NCI-H1436 (cell line): ENCODE data around the gene SENP3.
A peak's percentile ranks its signal among the peaks of the same experiment; 100 is the strongest.
"Not testable (repeated sequence)": the region's sequence is repeated elsewhere in the genome, so short reads cannot be mapped to it uniquely, and the experiment has no call there.

ENCODE experiments used
- DNase-seq: peaks from one replicate; lab custom pipeline; 2025; lab: John Stamatoyannopoulos, UW

SENP3 gene

GRCh38 chr17:7597561-7597960 is 35.8 kb downstream of the SENP3 start:
- DNase-seq = not testable (repeated sequence)

GRCh38 chr17:7606280-7606679 is 44.6 kb downstream of the SENP3 start:
- no peak for DNase-seq

GRCh38 chr17:7610641-7611040 is 48.9 kb downstream of the SENP3 start:
- no peak for DNase-seq

GRCh38 chr17:7611635-7612293 is 50.0 kb downstream of the SENP3 start:
- no peak for DNase-seq

- no peak for DNase-seq
Observed at GRCh38 chr17:7612294-7612640, 50.5 kb downstream of the SENP3 start.

GRCh38 chr17:7613769-7614424 is 52.2 kb downstream of the SENP3 start:
- no peak for DNase-seq

GRCh38 chr17:7614425-7615264 is 52.9 kb downstream of the SENP3 start, which contains the start of gene FXR2:
TSS of gene FXR2 (minus strand) at chr17:7614897. CDS start at chr17:7614532, 365 bp downstream.
- peak; percentile 99 for DNase-seq

GRCh38 chr17:7615265-7615747 is 53.6 kb downstream of the SENP3 start:
- no peak for DNase-seq

GRCh38 chr17:7618608-7619007 is 56.9 kb downstream of the SENP3 start:
- DNase-seq = no peak

GRCh38 chr17:7620835-7621234 is 59.1 kb downstream of the SENP3 start:
- DNase-seq = no peak
